HG03066 (cell line): ENCODE results near the gene BMP5.

Source experiments
- ATAC-seq: cut with Tn5 transposase; IDR thresholded peaks from one replicate; pipeline ENCODE4 v1.9.1; 2021; ENCODE audit warnings: low read depth; ENCODE audit not compliant: unreplicated experiment

BMP5 gene

DNA sequence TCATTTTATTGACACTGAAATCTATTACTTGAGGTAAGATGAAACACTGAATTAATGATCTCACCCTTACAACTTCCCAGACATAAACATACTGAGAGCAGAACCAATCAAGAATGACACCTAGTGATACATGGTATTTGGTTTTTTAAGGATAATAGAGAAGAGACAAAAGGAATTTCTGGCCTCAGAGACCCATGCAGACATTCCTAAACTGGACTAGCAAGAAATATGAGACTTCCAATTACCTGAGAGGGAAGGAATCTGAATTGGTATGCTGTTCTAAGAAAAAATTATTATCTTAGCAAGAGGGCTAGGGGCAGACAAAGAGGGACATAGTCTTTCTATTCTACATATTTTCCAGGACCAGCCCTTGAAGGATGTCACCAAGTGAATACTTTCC, 141.1 kb downstream of the BMP5 start:
- ATAC-seq: no peak

DNA sequence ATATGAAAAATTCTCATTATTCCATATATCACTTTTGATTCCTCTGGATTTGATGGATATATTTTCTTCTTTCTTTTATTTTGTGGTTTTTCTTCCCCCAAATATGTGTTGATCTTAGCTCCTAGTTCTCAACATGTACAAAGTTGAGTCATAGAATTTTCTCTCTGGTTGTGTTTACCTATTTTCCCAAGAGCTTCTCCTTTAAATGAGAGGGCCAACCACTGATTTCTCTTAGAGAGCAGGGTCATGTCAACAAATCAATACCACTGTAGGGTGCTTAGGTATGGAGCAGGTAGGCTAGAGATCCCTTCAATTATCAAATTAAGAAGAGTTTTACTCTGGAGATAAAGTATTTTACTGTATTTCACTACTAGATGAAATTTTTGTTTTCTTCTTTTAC, 145.7 kb downstream of the BMP5 start:
- no peak for ATAC-seq

DNA sequence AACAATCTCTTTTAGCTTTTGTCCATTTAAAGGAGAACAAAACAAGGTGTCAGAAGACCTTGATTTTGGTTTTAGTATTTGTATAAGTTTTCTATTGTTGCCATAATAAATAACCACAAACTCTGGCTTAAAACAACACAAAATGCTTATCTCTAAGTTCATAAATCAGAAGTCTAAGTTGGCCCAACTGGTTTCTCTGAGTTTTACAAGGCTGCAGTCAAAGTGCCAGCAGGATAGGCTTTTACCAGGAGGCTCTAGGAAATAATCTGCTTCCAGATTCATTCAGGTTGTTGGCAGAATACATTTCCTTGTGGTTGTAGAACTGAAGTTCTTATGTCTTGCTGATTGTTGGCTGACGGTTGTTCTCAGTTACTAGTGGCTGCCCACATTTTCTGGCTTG, 149.2 kb downstream of the BMP5 start:
- ATAC-seq: no peak

DNA sequence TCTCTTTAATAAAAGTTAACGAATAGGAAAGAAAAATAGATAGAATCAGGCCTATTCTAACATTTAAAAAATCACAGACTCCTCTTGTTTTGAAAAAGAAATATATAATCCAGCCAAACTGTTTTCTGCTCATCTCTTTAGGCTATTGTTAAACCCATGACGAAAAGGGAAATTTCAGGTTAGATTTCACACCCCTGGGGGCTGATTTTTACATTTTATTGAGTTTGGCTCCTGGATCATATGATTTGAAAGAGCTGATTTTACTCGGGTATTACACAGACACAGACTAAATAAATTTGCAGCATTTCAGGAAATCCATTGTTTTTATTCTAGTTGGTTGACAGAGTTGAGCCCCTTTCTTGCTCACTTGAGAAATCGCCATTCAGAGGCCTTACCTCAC, 160.6 kb downstream of the BMP5 start:
- ATAC-seq: no peak

DNA sequence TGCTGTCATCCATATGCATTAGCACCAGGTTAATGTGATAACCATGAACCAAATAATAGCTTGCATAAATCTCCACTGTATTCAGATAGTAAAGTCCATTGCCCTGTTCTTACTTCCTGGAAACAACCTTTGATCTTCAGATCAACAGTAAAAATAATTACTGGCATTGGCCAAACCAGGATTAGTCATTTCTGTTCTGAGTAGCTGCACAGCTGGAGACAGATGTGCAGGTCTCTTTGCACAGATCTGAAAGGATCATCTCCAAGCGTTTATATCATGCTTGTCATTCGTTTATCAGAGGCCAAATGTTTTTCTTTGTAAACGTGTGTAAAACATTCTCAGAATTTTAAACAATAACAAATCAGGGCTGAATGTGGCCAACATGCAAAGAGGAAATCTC, 162.0 kb downstream of the BMP5 start:
- ATAC-seq: no peak

DNA sequence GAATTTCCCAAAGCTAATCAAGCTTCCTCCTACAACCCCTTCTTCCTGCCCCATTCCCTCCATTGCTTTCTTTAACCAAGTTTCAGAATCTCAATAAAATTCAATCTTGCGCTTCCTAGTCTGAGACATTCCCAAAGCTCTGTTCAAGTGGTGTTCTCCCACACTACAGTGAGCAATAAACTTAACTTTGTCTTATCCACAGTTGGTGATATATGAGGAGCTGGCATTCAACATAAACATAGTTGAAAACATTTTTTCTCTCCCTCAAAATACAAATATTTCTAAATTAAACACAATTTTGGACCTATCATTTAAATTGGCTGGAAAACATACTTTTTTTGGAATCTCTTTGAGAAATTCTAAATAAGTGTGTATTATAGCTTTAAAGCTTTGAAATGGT, 166.7 kb downstream of the BMP5 start:
- ATAC-seq: no peak

DNA sequence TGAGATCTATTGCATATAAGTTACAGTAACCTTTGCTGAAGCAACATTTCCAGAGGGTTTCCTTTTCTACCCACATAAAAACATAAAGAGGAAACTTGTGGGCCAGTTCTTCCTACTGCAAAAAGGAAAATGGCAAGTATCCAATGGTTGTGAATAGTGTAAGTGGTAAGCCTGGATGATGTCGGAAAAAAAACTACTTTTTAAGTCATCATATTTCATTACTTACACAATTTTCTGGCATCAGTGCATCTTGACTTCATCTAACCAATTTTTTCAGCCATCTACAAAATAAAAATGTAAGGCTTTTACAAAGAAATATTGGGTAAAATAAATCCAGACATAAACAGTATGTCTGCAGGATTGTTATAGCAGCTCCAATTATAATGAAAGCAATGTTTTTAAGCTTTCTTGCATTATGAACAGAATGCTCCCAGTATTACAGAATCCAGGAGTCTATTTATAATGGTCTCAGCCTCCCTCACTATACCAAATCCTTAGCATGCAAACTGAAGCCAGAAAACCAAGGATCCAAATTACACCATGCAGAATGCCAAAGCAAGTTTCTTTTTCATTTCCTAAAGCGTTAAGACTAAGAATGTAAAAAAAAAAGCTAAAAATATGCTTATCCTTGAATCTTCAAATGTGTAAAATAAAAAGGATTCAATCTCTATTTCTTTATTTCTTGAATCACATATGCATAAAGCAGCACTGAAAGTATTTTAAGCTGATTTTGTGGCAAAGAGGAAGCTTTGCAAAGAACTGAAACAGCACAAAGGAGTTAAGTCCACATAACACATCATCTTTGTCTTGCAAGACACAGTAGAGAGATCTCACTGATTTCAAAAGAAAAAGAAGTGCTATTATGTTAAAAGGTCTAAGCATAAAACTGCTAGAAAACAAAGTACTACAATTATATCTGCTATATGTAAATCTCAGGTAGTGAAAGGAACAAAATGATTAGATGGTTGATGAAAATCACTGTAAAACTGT, 169.6 kb downstream of the BMP5 start:
- ATAC-seq: no peak

DNA sequence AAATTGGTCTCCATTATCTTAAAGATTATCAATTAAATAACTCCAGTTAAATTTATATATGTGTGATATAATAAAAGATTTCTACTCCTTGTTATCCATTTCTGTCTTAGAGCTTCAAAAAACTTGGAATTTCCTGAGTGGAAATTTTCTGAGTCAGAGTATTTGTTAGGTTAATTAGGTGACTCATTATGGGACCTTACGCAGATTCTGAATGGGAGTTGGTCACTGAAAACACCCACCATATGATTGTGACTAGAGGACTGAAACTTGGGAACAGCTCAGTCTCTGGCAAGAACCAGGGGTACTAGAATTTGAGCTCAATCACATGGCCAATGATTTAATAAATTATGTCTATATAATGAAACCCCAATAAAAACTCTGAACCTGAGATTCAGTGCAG, 171.0 kb downstream of the BMP5 start:
- ATAC-seq: no peak
